Panc1 (cell line): ENCODE measurements around the gene MEIS2. TPM values are rescaled to one million over a fixed set of nuclear protein-coding genes. Genes with fewer than 3 reads are reported as not detected.

Experiments used
- ATAC-seq: fragments of 200-7000 bp; cut with Tn5 transposase; 2 replicates; pipeline ENCODE4 v1.9.1; 2020; ENCODE audit warnings: mild to moderate bottlenecking, moderate library complexity
- BruUV-seq: library from RNA; stranded (reverse); fragments of 400-500 nt; replicated peaks from 2 replicates; lab custom pipeline; 2021; lab: Mats Ljungman, UMichigan
- CTCF ChIA-PET: fragments of 300-600 bp; sonication (Branson Sonifier 250); formaldehyde crosslinking; loops from one replicate; lab custom pipeline; 2022; ENCODE audit warnings: antibody characterized with exemption; lab: Charles Lee
- POLR2A ChIA-PET: fragments of 300-600 bp; sonication (Branson Sonifier 250); formaldehyde crosslinking; loops from one replicate; lab custom pipeline; 2022; ENCODE audit warnings: antibody characterized with exemption; lab: Charles Lee
- DNase-seq: peaks from one replicate; pipeline ENCODE4 v3.0.0-alpha.2; 2010; ENCODE audit warnings: low read depth, low spot score
- H3K27ac ChIP-seq: 2 replicates; pipeline ENCODE4 v1.5.1; 2011; ENCODE audit warnings: mild to moderate bottlenecking, low read length, inconsistent platforms
- H3K27me3 ChIP-seq: fragments of 200-500 bp; sonication (Bioruptor generic); 2 replicates; pipeline ENCODE4 v1.6.0; 2014; ENCODE audit warnings: low read length, inconsistent platforms; ENCODE audit not compliant: control insufficient read depth, insufficient read depth
- H3K36me3 ChIP-seq: fragments of 200-500 bp; sonication (Bioruptor generic); 2 replicates; pipeline ENCODE4 v1.5.1; 2014; ENCODE audit warnings: inconsistent platforms, mild to moderate bottlenecking, low read length, moderate library complexity; ENCODE audit not compliant: control insufficient read depth, insufficient read depth
- H3K4me1 ChIP-seq: 2 replicates; pipeline ENCODE4 v1.5.1; 2011; ENCODE audit warnings: inconsistent platforms, mild to moderate bottlenecking, low read length, moderate library complexity; ENCODE audit not compliant: control insufficient read depth, insufficient read depth
- H3K4me3 ChIP-seq, 2 experiments: 2 replicates each; pipeline ENCODE4 v1.5.1; 2011 to 2012; ENCODE audit warnings: low read depth in 2 of 2, low read length in 2 of 2, mild to moderate bottlenecking in 2 of 2, inconsistent platforms in 1 of 2, moderate library complexity in 1 of 2
- H3K9me3 ChIP-seq: fragments of 200-500 bp; sonication (Bioruptor generic); 2 replicates; pipeline ENCODE4 v1.5.1; 2014; ENCODE audit warnings: low read depth, mild to moderate bottlenecking, inconsistent platforms, low read length, moderate library complexity; ENCODE audit not compliant: control insufficient read depth, insufficient read depth
- POLR2AphosphoS5 ChIP-seq: IDR thresholded peaks from 2 replicates; pipeline ENCODE4 v1.6.1; 2012; ENCODE audit warnings: mild to moderate bottlenecking, low read depth, low read length, moderate library complexity
- SIN3A ChIP-seq: IDR thresholded peaks from 2 replicates; pipeline ENCODE4 v1.6.1; 2012; ENCODE audit warnings: low read depth, mild to moderate bottlenecking, low read length, moderate library complexity, borderline replicate concordance; ENCODE audit not compliant: insufficient read depth
- TCF7L2 ChIP-seq: IDR thresholded peaks from 2 replicates; pipeline ENCODE4 v1.6.1; 2011; ENCODE audit warnings: mild to moderate bottlenecking, low read depth, low read length, inconsistent platforms
- in situ Hi-C: cut with HindIII; loops from 2 replicates; pipeline ENCODE4 v1.10.0; 2016; ENCODE audit warnings: low sequenced_read_pairs, low pct_unique_long_range_greater_than_20kb
- intact Hi-C: fragments of 100-400 bp; cut with micrococcal nuclease; formaldehyde crosslinking; loops from one replicate; pipeline ENCODE4 v1.10.0; 2022; ENCODE audit not compliant: unreplicated experiment
- total RNA-seq: library from RNA; stranded (reverse); gene quantifications from one replicate; pipeline ENCODE4 v1.2.1, GENCODE V29; 2021; ENCODE audit not compliant: unreplicated experiment
- TF ChIP-seq, protein P1 (sequence below): fragments of 450-650 bp; IDR thresholded peaks from 2 replicates; pipeline ENCODE4 v1.5.1; 2017; ENCODE audit warnings: mild to moderate bottlenecking
- TF ChIP-seq, protein P2 (sequence below), 2 experiments: IDR thresholded peaks; 2 replicates each; pipeline ENCODE4 v1.6.1; 2011 to 2012; ENCODE audit warnings: low read depth in 2 of 2, control low read depth in 1 of 2, low read length in 1 of 2, mild to moderate bottlenecking in 1 of 2, moderate library complexity in 1 of 2; ENCODE audit not compliant: insufficient read depth in 1 of 2

MEIS2 gene
- total RNA-seq, 1 experiment from 2014 or later: 9.3 TPM

DNA sequence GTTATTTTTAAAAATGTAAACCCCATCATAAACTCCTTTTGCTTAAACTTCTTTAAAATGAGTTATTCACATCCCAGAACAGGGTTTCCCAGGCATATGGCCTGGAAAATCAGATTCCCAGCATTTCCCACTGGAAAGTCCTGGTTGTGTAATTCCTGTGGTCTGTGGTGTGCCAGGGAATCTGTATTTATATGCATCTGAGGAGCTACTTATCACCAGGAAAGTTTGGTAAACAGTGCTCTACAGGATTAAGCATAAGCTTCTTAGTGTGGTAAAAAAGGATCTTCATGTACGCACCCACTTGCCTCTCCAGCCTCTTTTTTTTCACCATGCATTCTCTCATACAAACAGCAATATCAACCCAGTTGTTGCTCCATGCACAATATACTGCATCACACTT lies 28.2 kb downstream of the MEIS2 start:
- Histone ChIP-seq H3K9me3 (no peaks in the 10 kb centered on the region), H3K27ac (no peak overlapping the region), H3K27me3 (no peaks in the 10 kb centered on the region), H3K36me3 (no peaks in the 10 kb centered on the region), H3K4me1 (no peaks in the 10 kb centered on the region), H3K4me3 (no peak overlapping the region)
- TF ChIP-seq POLR2AphosphoS5: no peak
- TF ChIP-seq, protein P1, sequence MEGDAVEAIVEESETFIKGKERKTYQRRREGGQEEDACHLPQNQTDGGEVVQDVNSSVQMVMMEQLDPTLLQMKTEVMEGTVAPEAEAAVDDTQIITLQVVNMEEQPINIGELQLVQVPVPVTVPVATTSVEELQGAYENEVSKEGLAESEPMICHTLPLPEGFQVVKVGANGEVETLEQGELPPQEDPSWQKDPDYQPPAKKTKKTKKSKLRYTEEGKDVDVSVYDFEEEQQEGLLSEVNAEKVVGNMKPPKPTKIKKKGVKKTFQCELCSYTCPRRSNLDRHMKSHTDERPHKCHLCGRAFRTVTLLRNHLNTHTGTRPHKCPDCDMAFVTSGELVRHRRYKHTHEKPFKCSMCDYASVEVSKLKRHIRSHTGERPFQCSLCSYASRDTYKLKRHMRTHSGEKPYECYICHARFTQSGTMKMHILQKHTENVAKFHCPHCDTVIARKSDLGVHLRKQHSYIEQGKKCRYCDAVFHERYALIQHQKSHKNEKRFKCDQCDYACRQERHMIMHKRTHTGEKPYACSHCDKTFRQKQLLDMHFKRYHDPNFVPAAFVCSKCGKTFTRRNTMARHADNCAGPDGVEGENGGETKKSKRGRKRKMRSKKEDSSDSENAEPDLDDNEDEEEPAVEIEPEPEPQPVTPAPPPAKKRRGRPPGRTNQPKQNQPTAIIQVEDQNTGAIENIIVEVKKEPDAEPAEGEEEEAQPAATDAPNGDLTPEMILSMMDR: no peak
- ATAC-seq (no peak), DNase-seq (no peak)
- POLR2A ChIA-PET: no interaction called here
- intact Hi-C loops: no loop called here
- no TSS peak for BruUV-seq
- CTCF ChIA-PET: no interaction called here
- in situ Hi-C loops: no loop called here

- Histone ChIP-seq H3K4me3 (no peak overlapping the region), H3K36me3 (no peaks in the 10 kb centered on the region), H3K4me1 (no peaks in the 10 kb centered on the region), H3K9me3 (no peaks in the 10 kb centered on the region), H3K27me3 (no peaks in the 10 kb centered on the region), H3K27ac (no peak overlapping the region)
- BruUV-seq: no TSS peak
- intact Hi-C loops: no loop called here
- CTCF ChIA-PET: no interaction called here
- POLR2A ChIA-PET: no interaction called here
- TF ChIP-seq TCF7L2: no peak
- TF ChIP-seq SIN3A: no peak
- TF ChIP-seq, protein P2, sequence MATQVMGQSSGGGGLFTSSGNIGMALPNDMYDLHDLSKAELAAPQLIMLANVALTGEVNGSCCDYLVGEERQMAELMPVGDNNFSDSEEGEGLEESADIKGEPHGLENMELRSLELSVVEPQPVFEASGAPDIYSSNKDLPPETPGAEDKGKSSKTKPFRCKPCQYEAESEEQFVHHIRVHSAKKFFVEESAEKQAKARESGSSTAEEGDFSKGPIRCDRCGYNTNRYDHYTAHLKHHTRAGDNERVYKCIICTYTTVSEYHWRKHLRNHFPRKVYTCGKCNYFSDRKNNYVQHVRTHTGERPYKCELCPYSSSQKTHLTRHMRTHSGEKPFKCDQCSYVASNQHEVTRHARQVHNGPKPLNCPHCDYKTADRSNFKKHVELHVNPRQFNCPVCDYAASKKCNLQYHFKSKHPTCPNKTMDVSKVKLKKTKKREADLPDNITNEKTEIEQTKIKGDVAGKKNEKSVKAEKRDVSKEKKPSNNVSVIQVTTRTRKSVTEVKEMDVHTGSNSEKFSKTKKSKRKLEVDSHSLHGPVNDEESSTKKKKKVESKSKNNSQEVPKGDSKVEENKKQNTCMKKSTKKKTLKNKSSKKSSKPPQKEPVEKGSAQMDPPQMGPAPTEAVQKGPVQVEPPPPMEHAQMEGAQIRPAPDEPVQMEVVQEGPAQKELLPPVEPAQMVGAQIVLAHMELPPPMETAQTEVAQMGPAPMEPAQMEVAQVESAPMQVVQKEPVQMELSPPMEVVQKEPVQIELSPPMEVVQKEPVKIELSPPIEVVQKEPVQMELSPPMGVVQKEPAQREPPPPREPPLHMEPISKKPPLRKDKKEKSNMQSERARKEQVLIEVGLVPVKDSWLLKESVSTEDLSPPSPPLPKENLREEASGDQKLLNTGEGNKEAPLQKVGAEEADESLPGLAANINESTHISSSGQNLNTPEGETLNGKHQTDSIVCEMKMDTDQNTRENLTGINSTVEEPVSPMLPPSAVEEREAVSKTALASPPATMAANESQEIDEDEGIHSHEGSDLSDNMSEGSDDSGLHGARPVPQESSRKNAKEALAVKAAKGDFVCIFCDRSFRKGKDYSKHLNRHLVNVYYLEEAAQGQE (IDR thresholded peaks at IDR 0.05; ENCODE audit: insufficient read depth in 1 of 2, low read depth in 2 of 2, low read length in 1 of 2): no peak
- TF ChIP-seq POLR2AphosphoS5: no peak
- TF ChIP-seq, protein P1: no peak
- ATAC-seq (no peak), DNase-seq (no peak)
- in situ Hi-C loops: no loop called here
These were observed 29.2 kb downstream of the MEIS2 start for GRCh38 chr15:37071134-37071533.
